HG03565 (cell line): Measurements from ENCODE around the gene TMEM18.
"Not testable (repeated sequence)": the region's sequence is repeated elsewhere in the genome, so short reads cannot be mapped to it uniquely, and the experiment has no call there.

Experiments
- ATAC-seq: cut with Tn5 transposase; IDR thresholded peaks from one replicate; pipeline ENCODE4 v1.9.1; 2021; ENCODE audit warnings: mild to moderate bottlenecking, moderate library complexity; ENCODE audit not compliant: unreplicated experiment

The TMEM18 gene

DNA sequence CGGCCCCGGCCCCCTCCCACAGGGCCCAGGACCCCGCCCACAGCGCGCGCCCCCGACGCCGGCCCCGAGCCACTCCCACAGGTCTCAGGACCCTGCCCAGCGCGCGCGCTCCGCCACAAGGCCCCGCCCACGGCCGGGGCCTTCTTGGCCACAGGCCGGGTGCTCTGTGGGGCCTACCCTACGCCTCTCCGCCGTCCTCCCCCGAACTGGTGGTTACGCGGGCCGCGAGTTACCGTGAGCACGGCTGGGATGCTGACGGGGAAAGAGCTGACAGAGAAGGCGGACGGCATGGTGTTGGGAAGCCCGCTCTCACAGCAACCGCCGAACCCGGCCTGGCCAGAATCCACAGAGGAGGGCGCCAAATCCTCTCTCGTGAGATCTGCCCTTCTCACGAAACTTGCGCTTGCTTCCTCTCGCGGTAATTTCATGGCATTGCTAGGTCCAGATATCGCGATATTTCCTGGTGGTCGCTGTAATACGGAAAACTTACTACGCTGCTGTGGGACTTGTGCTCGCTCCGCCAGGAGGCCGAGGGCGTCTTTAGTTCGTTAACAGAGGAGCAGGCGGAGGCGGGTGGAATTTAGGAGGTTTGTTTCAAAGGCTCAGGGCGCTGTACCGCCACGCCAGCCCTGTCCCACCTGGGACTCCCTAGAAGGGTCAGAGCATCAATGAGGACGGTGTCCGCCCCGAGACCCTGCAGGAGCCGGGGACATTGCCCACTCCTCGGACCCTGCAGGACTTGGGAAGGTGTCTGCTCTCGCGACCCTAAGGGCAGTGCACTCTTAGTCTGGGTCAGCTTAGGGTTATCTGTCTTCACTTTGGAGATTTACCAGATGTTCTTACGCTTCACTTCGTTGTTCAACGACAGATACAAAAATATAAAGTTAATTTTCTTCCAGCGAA lies at the start of gene TMEM18:
Gene TMEM18, minus strand, starts transcription at position 351 of the 903 bp plus-strand sequence. Its CDS starts 61 bp downstream, at position 290.
- ATAC-seq, result peak; percentile 53

DNA sequence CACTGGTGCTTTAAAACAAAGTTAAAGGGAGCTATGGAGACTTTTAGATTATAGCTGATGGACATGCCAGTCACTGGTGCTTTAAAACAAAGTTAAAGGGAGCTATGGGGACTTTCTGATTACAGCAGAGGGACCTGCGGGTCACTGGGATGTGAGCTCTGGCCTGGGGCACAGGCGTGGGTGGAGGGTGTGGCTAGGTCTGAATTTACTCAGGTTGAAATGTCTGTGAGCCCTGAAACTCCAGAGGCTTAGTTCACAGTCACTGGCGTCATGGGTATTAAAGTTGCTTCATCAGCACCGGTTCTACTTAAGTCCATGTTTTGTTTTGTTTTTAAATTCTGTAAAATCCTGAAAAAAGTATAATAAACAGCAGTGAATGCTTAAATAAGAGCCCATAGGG lies 49.0 kb upstream of the TMEM18 start:
- peak; percentile 78 for ATAC-seq

DNA sequence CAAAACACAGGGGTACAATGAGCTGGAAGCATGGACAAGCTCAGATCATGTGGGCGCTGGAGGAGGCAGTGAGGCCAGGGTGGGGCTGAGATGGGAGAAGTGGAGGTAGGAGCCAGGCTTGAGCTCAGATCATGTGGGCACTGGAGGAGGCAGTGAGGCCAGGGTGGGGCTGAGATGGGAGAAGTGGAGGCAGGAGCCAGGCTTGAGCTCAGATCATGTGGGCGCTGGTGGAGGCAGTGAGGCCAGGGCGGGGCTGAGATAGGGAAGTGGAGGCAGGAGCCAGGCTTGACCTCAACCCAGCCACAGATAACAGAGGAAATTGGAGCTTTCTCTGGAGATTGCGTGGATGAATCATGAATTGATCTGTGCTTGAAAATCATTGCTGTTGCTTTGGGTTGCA lies 48.3 kb upstream of the TMEM18 start:
- ATAC-seq, result no peak

DNA sequence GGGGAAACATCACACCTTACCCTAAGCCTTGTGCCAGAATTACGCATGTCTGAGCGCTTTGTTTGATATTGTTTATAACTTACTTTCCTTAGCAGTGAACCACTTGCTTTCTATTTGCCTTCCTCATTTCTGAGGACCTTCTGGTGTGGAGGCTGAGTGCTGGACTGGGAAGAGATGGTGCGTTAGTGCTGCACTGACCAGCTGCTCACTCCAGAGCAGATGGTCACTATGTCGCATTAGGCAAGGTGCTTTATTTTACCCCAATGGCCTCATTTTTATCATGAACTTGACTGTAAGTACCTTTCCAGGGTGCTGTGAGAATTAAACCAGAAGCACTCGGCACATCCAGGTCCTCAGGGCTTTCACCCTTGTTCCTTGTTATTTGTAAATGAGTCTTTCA lies 46.6 kb upstream of the TMEM18 start:
- no peak for ATAC-seq

DNA sequence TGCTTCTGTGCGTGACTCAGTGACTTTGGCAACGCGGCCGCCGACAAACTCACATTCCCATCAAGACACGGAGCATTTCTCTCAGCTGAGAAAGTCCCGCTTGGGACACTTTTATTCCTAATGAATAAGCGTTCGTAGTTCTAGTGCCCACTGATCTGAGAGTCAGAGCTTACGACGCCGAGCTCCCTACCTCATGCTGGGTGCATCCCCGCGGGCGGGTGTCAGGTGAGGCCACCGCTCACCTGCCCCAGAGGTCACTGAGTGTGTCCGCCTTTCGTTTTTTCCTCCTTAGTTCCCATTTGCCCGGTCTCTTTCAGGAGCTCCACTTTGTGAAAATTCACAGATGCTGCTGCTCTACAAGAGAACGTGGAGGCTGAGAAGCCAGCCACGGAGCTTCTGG lies 43.6 kb upstream of the TMEM18 start:
- no peak for ATAC-seq

DNA sequence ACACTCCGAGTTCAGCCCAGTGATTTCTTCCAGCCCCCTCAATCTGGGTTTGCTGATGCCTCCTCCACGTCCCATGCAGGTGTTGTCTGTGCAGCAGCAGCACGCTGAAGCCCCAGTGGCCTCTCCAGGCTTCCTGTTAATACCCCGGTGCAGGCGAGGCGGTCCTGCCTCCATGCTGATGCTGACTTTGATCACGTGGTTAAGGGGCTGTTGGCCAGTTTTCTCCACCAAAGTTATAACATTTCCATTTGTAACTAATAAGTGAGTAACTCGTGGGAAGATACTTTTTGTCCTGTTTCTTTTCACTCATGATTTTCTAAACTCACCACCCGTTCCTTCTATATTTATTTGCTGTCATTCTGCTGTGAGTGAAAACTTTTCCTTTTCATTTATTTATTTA lies 42.5 kb upstream of the TMEM18 start:
- ATAC-seq, result no peak

DNA sequence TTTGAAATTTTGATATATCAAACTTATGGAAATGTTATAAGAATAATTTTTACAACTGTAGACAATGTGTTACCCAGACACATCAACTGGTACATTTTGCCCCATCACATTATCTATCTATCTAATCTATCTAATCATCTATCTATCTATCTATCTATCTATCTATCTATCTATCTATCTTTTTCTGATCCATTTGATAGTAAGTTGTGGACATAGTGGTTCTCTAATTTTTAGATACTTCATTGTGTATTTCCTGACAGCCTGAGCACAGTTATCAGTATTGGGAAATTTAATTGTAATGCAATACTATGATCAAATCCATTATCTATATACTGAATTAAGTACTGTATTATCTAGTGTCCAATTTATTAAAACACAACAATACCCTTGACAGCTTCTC lies 42.0 kb upstream of the TMEM18 start:
- no peak for ATAC-seq

DNA sequence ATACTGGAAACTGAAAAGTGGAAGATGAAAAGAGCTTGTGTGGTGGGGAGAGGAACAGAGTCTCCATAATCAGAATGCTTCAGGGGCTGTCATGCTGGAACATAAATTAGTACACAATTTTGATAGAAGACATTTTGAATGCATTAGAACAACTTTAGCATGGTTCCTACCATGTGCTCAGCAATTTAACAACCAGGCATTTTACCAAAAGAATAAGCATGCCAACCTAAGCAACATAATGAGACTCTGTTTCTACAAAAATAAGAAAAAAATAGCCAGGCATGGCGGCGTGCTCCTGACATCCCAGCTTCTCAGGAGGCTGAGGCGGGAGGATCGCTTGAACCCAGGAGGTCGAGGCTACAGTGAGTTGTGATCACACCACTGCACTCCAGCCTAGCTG lies 40.5 kb upstream of the TMEM18 start:
- ATAC-seq, result no peak

DNA sequence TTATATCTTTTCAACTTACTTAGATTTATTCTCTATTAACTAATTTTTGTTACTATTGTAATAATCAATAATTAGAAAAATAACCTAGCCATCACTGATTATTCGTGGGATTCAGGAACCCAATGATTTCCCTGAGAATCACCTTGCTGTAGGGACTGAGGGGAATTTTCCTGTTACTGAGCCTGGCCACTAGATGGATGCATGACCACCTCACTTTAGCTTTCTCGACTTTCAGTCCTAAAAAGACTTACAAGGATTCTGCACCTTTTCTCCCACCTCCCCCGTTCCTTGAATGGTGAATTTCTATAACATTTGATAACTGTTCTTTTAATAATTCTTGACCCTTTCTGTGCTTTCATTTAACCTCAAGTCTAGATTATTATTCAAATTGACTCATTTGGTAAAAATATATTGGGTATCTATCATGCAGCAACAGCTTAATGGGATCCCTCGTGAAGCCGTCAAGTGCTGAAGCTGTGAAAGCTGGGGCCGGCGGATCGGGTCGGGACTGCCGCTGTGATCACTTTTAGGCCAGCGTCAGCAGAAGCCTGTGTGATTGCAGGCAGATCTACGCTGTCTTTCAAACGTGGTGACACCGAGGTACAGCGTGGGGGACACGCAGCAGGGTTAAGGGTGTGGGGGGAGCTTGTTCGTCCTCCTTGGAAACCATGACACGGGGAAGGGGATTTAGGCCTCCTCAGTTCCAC lies 38.8 kb upstream of the TMEM18 start:
- ATAC-seq, result no peak

DNA sequence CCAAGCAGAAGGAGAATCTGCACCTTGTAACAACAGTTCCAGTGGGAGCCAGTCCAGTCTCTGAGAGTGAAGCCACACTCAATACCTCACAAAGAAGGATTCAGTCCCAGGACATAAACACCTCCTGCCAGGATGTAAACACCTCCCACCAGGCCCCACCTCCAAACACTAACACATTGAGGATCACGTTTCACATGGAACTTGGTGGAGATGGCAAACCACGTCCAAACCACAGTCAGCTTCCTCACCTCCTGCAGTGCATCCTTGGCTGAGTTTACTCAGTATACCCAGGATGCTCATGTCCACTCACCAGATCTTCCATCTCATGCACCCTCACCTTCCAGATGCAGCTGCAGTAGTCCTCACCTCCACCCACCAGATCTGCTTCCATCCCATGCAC lies 37.8 kb upstream of the TMEM18 start:
- no peak for ATAC-seq

DNA sequence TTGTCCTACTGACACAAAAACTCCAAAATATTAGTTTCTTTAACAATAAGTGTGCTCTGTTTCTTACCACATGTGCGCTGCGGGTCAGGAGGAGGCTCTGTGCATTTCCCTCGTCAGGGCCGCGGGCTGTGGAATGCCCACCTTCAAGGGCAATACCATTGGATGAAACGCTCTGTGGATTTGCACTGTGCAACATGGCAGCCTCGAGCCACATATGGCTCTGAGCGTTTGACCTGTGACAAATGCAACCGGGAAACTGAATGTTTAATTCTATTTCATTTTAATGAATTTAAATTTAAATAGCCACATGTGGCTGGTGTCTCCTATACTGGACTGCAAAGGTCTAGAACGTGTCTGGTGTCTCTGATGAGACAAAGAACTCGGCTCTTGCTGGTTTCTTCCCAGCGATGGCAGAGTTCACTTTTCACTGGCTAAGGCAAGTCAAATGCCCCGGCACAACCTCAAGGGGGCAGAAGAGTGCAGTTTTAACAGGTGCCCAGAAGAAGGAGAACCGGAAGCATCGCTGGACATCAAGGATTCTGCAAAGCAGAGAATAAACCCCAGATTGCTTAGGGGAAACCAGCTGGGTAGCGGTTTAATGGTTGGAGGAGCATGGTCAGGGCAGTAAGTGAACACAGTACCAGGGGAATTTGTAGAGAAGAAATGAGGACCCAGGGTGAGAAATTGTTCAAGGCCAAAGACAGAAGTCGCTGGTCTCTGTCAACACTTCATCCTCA lies 37.0 kb upstream of the TMEM18 start:
- ATAC-seq, result peak; percentile 96

DNA sequence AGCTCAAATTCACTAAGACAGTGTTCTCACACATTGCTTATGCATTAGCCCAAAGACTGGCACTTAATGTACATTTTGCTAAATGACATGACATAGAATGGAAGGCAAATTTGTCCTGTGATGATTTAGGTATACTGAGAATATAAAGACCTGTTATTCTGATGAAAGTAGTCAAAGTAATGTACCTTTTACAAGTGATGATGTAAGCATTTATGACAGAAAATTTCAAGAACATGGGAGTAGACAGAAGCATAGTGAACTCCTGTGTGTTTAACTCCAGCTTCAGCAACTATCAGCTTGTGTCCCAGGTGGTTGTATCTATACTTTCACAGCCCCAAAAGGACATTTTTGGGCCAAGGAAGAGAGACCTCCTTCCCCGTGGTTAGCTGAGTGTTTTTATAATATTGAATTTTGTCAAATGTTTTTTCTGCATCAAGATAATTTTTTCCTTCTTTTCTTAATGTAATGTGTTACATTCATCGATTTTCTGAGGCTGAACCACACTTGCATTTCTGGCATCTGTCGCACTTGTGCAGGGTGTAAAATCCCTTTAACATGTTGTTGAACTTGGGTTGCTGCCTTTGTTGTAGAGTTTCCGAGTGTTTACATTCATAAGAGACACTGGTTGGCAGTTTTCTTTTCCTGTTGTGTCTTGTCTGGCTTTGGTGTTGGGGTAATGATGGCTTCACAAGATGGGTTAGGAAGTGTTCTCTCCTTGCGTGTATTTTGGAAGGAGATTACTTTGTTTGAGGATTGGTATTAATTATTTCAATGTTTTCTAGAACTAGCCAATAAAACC lies 33.9 kb upstream of the TMEM18 start:
- ATAC-seq, result no peak

DNA sequence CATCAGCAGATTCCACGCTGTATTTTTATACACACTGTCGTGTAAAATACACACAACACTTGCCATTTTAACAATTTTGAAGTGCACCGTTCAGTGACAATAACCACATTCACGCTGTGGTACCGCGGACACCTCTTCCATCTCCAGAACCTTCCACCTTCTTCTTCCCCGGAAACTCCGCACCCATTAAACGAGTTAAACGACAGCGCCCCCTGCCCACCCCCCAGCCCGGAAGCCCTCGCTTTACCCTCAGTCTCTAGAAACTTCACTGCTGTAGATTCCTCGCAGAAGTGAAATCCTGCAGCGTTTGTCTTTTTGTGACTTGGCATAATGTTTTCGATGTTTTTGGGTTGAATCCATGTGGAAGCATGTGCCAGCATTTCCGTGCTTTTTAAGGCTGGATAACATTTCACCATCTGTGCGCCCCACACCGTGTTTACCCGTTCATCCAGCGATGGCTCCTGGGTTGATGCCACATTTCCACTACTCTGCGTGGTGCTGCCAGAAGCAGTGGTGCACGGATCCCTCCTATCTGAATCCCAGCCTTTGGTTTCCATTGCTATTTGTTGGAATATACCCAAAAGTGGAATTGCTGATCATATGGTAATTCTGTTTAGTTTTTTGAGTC lies 32.0 kb upstream of the TMEM18 start:
- ATAC-seq, result no peak

DNA sequence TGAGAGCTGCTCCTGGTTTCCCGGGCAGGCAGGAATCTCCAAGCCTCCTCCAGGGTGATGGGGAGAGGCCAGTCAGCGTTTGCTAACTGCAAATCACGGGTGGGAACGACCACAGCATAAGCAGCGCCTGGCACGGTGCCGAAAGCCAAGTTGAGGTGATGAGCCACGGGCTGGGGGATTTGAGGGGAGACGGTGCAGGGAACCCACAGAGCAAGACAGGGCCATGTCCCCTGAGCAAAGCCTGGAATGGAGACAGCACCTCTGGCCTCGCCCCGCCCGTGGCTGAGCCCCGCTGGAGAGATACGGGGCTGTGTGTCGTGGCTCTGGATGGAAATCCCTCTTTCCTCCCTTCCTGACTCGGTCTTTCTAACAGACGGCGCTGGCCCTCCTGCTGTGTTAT lies 31.5 kb upstream of the TMEM18 start:
- no peak for ATAC-seq

DNA sequence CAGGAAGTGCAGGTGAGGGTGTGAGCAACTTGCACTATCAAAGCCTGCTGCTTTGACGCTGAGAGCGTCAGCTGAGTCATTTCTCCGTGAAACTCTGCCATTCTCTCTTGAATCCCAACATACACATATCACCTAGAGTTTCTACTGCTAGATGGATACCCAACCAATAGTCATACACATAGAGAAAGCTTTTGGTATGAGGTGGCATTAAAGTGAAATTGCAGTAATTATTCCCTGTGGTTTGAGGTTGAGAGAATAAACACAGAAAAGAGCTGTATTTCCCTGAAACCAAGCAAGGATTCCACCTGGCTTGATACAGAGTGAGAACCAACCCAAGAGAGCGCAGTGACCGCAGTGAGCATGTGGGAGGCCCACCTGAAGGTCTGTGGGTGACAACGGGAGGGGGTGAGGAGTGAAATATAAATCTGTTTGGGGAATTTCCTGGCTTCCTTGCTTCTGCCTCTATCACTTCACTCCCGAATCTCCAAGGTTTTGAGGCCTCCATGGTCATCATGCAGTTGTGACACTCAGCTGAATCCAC lies 28.8 kb upstream of the TMEM18 start:
- ATAC-seq, result peak; percentile 95

DNA sequence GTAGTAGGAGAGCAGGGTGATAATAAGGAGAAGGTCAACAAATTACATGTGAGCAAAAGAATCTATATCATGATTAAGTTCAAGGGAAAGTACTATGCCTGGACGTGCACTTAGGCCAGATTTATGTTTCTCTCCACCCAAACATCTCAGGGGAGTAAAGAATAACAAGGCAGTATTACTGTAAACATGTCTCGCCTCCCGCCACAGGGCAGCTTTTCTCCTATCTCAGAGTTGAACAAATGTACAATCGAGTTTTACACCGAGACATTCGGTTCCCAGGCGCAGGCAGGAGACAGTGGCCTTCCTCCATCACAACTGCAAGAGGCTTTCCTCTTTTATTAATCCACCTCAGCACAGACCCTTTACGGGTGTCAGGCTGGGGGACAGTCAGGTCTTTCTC lies 25.6 kb upstream of the TMEM18 start:
- ATAC-seq, result not testable (repeated sequence)

DNA sequence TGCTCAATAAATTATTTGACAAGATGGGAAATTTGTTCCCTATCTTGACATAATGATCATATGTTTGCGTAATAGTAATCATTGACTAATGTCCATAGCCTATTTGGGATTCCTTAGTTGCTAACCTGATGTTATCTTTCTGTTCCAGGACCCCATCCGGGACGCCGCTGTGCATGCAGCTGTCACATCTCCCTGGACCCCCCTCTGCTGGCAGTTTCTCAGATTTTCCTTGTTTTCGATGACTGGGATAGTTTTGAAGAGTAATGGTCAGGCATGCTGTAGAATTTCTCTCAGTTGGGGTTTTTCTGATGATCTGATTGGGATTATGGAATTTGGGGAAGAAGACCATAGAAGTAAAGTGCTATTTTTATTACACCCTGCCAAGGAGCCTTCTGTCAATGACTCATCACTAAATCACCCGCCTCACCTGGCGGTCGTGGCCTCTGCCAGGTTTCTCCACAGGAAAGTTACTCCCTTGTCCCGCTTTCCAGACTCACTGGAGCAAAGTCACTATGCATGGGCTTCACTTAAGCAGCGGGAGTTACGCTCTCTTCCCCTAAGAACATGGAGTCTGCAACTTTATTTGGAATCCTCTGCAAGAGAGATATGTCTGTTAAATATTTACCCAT lies 19.9 kb upstream of the TMEM18 start:
- no peak for ATAC-seq

DNA sequence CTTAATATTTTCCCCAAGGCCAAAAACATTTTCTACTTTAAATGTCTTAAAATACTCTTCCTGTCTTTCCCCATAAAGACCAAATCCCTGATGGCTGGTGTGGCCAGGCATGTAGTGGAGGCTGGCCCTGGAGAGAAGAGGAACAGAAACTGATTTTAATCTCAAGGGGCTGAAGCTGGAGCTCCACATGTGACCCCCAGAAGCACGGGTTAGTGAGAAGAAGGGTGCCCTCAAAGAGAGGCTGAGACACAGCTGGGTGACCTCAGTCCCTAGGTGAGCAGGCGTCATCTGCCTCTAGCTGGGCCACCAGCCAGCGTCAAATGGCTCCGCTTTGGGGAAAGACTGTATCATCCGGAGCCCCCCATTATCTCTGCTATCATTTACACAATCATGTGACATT lies 19.3 kb upstream of the TMEM18 start:
- ATAC-seq, result peak; percentile 98

DNA sequence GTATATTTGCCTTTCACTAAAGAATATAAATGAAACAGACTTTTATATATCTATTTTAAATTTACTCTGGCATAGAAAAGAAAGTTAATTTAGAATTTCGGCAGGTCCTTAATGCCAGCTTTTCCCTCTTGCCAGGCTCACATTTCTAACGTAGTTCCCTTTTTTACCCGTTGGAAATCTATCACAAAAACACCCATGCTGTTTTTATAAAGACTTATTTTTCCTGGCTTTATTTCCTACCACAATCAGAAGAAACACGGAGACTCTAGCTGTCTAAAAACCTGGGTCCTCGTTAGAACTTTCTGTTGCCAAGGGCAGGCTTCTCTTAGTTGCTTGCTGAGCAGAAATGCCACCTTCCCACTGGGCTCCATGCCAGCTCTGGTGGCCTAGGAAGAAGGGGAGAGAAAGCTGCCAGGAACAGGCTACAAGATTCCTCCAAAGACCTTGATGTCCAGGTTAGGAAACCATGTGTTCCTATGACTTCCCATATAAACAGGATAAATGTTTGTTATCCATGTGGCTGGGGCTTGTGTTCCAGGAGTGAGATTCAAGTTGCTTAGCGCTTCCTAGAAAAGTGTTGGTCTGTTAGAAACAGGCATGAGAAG lies 17.8 kb upstream of the TMEM18 start:
- ATAC-seq, result no peak
